ENCODE results near the gene FAU. TPM values are rescaled to one million over a fixed set of nuclear protein-coding genes. Genes with fewer than 3 reads are reported as not detected.
A peak's percentile ranks its signal among the peaks of the same experiment; 100 is the strongest.
"Not testable (repeated sequence)": the region's sequence is repeated elsewhere in the genome, so short reads cannot be mapped to it uniquely, and the experiment has no call there.

The FAU gene
- total RNA-seq, 2 experiments from 2014 or later: 1,138 to 1,149 TPM

- CTCF ChIA-PET: interaction anchor here (0.6 to 2.8 kb wide), 3 partner anchors 11 to 122 kb away, joined by 3 to 9 read pairs (median 3); partner anchors contain the start of genes TM7SF2 and ZNHIT2
- DNase-seq: no peak
- H3K27me3 Mint-ChIP-seq: no peaks in the 10 kb centered on the region
- H3K36me3 Mint-ChIP-seq: peaks cover 29% of the 10 kb centered on the region
- H3K27ac Mint-ChIP-seq: no peak overlapping the region
- POLR2A ChIA-PET: interaction anchor here (0.6 kb wide), 1 partner anchor 8 kb away, joined by 4 read pairs; no protein-coding TSS in a partner anchor
- H3K9me3 Mint-ChIP-seq: no peaks in the 10 kb centered on the region
- H3K4me3 Mint-ChIP-seq: no peak overlapping the region
- intact Hi-C loops (cut with micrococcal nuclease): no loop called here
- H3K4me1 Mint-ChIP-seq (ENCODE audit: low read depth): peaks cover 26% of the 10 kb centered on the region
These were observed 6.5 kb upstream of the FAU start for GRCh38 chr11:65128182-65129145.

GRCh38 chr11:65127473-65128181 lies 5.7 kb upstream of the FAU start:
- peaks cover 23% of the 10 kb centered on the region for H3K4me1 Mint-ChIP-seq (ENCODE audit: low read depth)
- no peak overlapping the region for H3K4me3 Mint-ChIP-seq
- intact Hi-C loops (cut with micrococcal nuclease): no loop called here
- ChIA-PET POLR2A (no interaction called here), CTCF (interaction anchor here (0.6 to 2.8 kb wide), 3 partner anchors 10 to 122 kb away, joined by 3 to 9 read pairs (median 3); partner anchors contain the start of genes TM7SF2 and ZNHIT2)
- H3K9me3 Mint-ChIP-seq: no peaks in the 10 kb centered on the region
- peaks cover 29% of the 10 kb centered on the region for H3K36me3 Mint-ChIP-seq
- no peaks in the 10 kb centered on the region for H3K27me3 Mint-ChIP-seq
- no peak for DNase-seq
- H3K27ac Mint-ChIP-seq: no peak overlapping the region

DNA sequence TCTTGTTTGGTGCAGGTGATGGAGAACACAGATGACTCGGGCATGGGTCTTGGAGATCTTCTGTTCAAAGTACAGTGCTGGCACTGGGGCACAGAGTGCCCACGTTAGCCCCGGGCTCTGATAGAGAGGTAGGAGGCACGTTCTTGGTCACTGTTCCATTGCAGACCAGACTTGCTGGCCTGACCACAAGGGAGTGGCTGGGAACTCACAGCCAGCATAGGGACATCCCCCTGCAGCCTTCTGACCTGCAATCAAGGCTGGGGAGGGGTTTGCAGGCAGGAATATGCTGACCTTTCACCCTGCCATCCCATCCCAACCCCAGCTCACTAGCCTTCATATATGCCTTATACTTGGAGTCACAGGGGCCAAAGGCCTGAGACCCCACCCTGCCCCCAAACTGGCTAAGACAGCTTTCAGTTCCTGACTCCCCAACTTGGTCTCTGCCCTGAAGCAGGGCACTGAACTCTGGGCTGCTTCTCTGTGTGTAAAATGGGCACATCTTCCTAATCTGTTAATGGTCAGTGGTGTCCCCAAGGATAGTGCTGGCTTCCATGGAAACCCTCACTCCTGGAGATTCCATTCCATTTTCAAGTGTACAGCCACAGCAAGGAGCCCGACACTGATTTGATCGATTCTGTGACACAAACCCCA lies 4.8 kb upstream of the FAU start:
- Mint-ChIP-seq H3K4me1 (ENCODE audit: low read depth) (peaks cover 22% of the 10 kb centered on the region), H3K27ac (no peak overlapping the region), H3K27me3 (no peaks in the 10 kb centered on the region), H3K36me3 (peaks cover 29% of the 10 kb centered on the region), H3K9me3 (no peaks in the 10 kb centered on the region), H3K4me3 (no peak overlapping the region)
- ChIA-PET CTCF (interaction anchor here (0.9 to 2.8 kb wide), 3 partner anchors 9 to 16 kb away, joined by 3 to 9 read pairs (median 4); partner anchors contain the start of genes TM7SF2 and ZNHIT2), POLR2A (interaction anchor here (1.0 kb wide), 1 partner anchor 8 kb away, joined by 5 read pairs; no protein-coding TSS in a partner anchor)
- no peak for DNase-seq
- intact Hi-C loops (cut with micrococcal nuclease): no loop called here

- Mint-ChIP-seq H3K9me3 (no peaks in the 10 kb centered on the region), H3K4me3 (no peak overlapping the region), H3K27ac (no peak overlapping the region), H3K4me1 (ENCODE audit: low read depth) (peaks cover 29% of the 10 kb centered on the region), H3K36me3 (peaks cover 38% of the 10 kb centered on the region), H3K27me3 (no peaks in the 10 kb centered on the region)
- no peak for DNase-seq
- CTCF ChIA-PET: interaction anchor here (1.2 to 1.3 kb wide), 2 partner anchors 9 to 13 kb away, joined by 3 to 4 read pairs; partner anchors contain the start of gene SYVN1
- intact Hi-C loops (cut with micrococcal nuclease): no loop called here
- POLR2A ChIA-PET: no interaction called here
These were observed 3.5 kb upstream of the FAU start for GRCh38 chr11:65125197-65126056.

GRCh38 chr11:65124480-65125196 lies 2.7 kb upstream of the FAU start:
- intact Hi-C loops (cut with micrococcal nuclease): no loop called here
- DNase-seq: no peak
- ChIA-PET POLR2A (no interaction called here), CTCF (interaction anchor here (0.8 to 1.4 kb wide), 3 partner anchors 9 to 14 kb away, joined by 3 to 4 read pairs (median 4); partner anchors contain the start of genes SYVN1 and TM7SF2)
- Mint-ChIP-seq H3K4me1 (ENCODE audit: low read depth) (peaks cover 37% of the 10 kb centered on the region), H3K27ac (peak overlapping the region; percentile 39), H3K9me3 (no peaks in the 10 kb centered on the region), H3K27me3 (no peaks in the 10 kb centered on the region), H3K4me3 (peak overlapping the region; percentile 36), H3K36me3 (peaks cover 46% of the 10 kb centered on the region)

DNA sequence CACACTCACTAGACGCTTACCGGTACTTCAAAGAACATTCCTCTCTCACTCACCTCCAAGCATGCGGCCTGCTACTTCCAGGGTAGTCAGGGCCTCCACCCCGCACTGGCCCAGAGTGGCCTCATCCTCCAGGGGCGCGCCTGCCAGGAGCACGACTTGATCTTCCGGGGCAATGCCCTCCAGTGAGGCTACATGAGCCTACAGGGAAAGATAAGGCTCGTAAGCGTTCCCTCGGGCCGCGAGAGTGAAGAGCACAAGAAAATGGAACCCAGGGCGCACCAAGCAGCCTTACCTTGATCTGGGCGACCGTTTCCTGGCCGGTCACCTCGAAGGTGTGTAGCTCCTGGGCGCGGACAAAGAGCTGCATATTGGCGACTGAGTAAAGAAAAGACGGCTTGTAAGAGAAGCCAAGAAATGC lies 478 bp downstream of the FAU start:
- intact Hi-C loops (cut with micrococcal nuclease): no loop called here
- peak overlapping the region; percentile 100 for H3K4me3 Mint-ChIP-seq
- H3K36me3 Mint-ChIP-seq: peaks cover 55% of the 10 kb centered on the region
- H3K4me1 Mint-ChIP-seq (ENCODE audit: low read depth): peaks cover 51% of the 10 kb centered on the region
- POLR2A ChIA-PET: interaction anchor here (0.5 to 2.8 kb wide), 15 partner anchors 9 to 386 kb away, joined by 3 to 32 read pairs (median 5); partner anchors contain the start of genes ARL2, CAPN1, CDCA5 and POLA2
- peak overlapping the region; percentile 99 for H3K27ac Mint-ChIP-seq
- CTCF ChIA-PET: interaction anchor here (0.9 to 5.7 kb wide), 13 partner anchors 10 to 277 kb away, joined by 3 to 72 read pairs (median 4); partner anchors contain the start of genes ARL2, CDC42BPG and TM7SF2
- DNase-seq: peak; percentile 54
- H3K9me3 Mint-ChIP-seq: no peaks in the 10 kb centered on the region
- H3K27me3 Mint-ChIP-seq: no peaks in the 10 kb centered on the region

DNA sequence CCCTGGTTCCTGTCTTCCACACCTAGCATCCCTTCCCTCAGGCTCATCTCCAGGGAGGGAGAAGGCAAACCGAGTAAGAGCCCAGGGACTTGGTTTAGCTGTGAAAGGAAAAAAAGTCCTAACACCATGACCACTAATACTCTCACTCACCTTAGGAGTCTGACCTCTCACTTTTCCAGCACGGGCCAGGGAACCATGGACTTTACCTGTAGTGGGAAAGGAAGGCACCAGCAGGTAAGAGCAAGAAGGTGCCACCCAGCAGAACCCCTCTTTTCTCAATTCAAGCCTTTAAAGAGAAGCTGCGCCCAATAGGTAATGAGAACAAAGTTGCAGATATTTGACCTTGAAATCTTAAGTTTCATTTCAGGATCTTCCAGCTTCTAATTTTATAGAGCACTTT lies 1.1 kb downstream of the FAU start:
- H3K27ac Mint-ChIP-seq: peak overlapping the region; percentile 99
- POLR2A ChIA-PET: interaction anchor here (1.7 to 2.8 kb wide), 3 partner anchors 8 to 106 kb away, joined by 6 to 32 read pairs (median 19); partner anchors contain the start of genes ARL2, SYVN1 and TM7SF2
- CTCF ChIA-PET: interaction anchor here (1.7 to 5.7 kb wide), 4 partner anchors 10 to 273 kb away, joined by 4 to 72 read pairs (median 5); partner anchors contain the start of genes ARL2 and TM7SF2
- DNase-seq: no peak
- H3K4me1 Mint-ChIP-seq (ENCODE audit: low read depth): peaks cover 56% of the 10 kb centered on the region
- H3K27me3 Mint-ChIP-seq: no peaks in the 10 kb centered on the region
- H3K36me3 Mint-ChIP-seq: peaks cover 50% of the 10 kb centered on the region
- intact Hi-C loops (cut with micrococcal nuclease): no loop called here
- H3K4me3 Mint-ChIP-seq: peak overlapping the region; percentile 100
- H3K9me3 Mint-ChIP-seq: no peaks in the 10 kb centered on the region

DNA sequence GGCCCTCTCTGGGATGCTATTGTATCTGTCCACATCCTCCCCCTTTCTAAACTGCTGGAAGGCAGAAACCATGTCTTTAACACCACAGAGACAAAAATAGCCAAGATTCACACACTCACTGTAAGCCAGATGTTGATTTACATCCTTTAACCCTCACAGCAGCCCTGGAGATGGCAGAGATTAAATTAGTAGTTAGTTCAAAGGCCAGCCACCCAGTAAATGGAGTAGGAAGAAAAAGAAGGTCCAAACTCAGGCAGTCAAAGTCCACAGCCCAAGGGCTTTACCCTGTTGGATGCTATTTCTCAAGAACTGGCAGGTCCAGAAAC lies 2.3 kb downstream of the FAU start:
- intact Hi-C loops (cut with micrococcal nuclease): loop anchor here (10.0 kb wide), 2 partner anchors 375 to 875 kb away; partner anchors contain the start of genes FKBP2, PPP1R14B and RASGRP2
- peaks cover 44% of the 10 kb centered on the region for H3K36me3 Mint-ChIP-seq
- POLR2A ChIA-PET: no interaction called here

DNA sequence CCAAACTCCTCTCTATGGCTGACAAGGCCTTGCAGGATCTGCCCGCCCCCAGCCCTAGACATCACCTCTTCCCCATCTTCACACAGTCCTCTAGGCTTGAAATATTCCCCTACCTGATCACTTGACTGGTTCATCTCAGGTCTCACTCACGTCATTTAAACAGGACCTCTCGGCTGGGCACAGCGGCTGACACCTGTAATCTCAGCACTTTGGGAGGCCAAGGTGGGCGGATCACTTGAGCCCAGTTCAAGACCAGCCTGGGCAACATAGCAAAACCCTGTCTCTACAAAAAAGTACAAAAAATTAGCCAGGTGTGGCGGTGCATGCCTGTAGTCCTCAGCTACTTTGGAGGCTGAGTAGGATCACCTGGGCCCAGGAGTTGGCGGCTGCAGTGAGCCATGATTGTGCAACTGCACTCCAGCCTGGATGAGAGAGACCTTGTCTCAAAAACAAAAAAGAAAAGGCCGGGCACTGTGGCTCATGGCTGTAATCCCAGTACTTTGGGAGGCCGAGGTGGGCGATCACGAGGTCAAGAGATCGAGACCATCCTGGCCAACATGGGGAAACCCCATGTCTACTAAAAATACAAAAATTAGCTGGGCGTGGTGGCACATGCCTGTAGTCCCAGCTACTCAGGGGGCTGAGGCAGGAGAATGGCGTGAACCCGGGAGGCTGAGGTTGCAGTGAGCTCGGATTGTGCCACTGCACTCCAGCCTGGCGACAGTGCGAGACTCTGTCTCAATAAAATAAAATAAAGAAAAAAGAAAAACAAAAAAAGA lies 2.9 kb downstream of the FAU start:
- H3K27ac Mint-ChIP-seq, H3K9me3 Mint-ChIP-seq, H3K4me3 Mint-ChIP-seq, DNase-seq, H3K27me3 Mint-ChIP-seq: not testable (repeated sequence)
- intact Hi-C loops (cut with micrococcal nuclease): loop anchor here (10.0 kb wide), 2 partner anchors 374 to 874 kb away; partner anchors contain the start of genes FKBP2, PPP1R14B and RASGRP2
- Mint-ChIP-seq H3K36me3 (peaks cover 42% of the 10 kb centered on the region), H3K4me1 (ENCODE audit: low read depth) (peaks cover 60% of the 10 kb centered on the region)
- ChIA-PET CTCF (interaction anchor here (0.6 to 5.7 kb wide), 8 partner anchors 9 to 808 kb away, joined by 3 to 72 read pairs (median 4); partner anchors contain the start of genes ARL2 and TM7SF2), POLR2A (interaction anchor here (1.8 to 2.6 kb wide), 3 partner anchors 12 to 63 kb away, joined by 6 to 10 read pairs (median 7); partner anchors contain the start of gene CAPN1)

More for the DNA sequence above, 2.3 kb downstream of the FAU start:
- H3K9me3 Mint-ChIP-seq: no peaks in the 10 kb centered on the region
- H3K27me3 Mint-ChIP-seq: no peaks in the 10 kb centered on the region
- peaks cover 64% of the 10 kb centered on the region for H3K4me1 Mint-ChIP-seq (ENCODE audit: low read depth)
- DNase-seq: no peak
- CTCF ChIA-PET: interaction anchor here (0.6 to 5.7 kb wide), 3 partner anchors 9 to 807 kb away, joined by 3 to 72 read pairs (median 3); partner anchors contain the start of gene TM7SF2
- no peak overlapping the region for H3K4me3 Mint-ChIP-seq
- H3K27ac Mint-ChIP-seq: no peak overlapping the region

Data from activated CD4-positive, alpha-beta memory T cell treated with anti-CD3 and anti-CD28 coated beads for 36 hours (primary cell).